Activated CD4-positive, alpha-beta T cell treated with anti-CD3 and anti-CD28 coated beads for 36 hours (primary cell): Measurements from ENCODE around the gene TTLL7. TPM values are rescaled to one million over a fixed set of nuclear protein-coding genes. Genes with fewer than 3 reads are reported as not detected.

Experiments
- ATAC-seq: fragments of 200-7000 bp; cut with Tn5 transposase; one replicate; pipeline ENCODE4 v1.10.0; 2021; ENCODE audit warnings: mild to moderate bottlenecking, moderate library complexity
- CTCF ChIA-PET: fragments of 350-600 bp; sonication (Branson Sonifier 250); formaldehyde crosslinking; loops from one replicate; lab custom pipeline; 2021; ENCODE audit warnings: antibody characterized with exemption; lab: Charles Lee
- POLR2A ChIA-PET: fragments of 350-600 bp; sonication (Branson Sonifier 250); formaldehyde crosslinking; loops from one replicate; lab custom pipeline; 2021; ENCODE audit warnings: antibody characterized with exemption, inconsistent platforms; lab: Charles Lee
- DNase-seq: peaks from one replicate; pipeline ENCODE4 v3.0.0-alpha.2; 2020
- H3K27ac Mint-ChIP-seq: one replicate; pipeline ENCODE4 v1.8.0; 2021; ENCODE audit warnings: mixed read lengths
- H3K27me3 Mint-ChIP-seq: one replicate; pipeline ENCODE4 v1.8.0; 2021; ENCODE audit warnings: mixed read lengths
- H3K36me3 Mint-ChIP-seq: one replicate; pipeline ENCODE4 v1.8.0; 2021; ENCODE audit warnings: low read depth, mixed read lengths
- H3K4me1 Mint-ChIP-seq: one replicate; pipeline ENCODE4 v1.8.0; 2021; ENCODE audit warnings: mixed read lengths
- H3K4me3 Mint-ChIP-seq: one replicate; pipeline ENCODE4 v1.8.0; 2021; ENCODE audit warnings: mild to moderate bottlenecking, moderate library complexity, mixed read lengths
- H3K9me3 Mint-ChIP-seq: one replicate; pipeline ENCODE4 v1.8.0; 2021; ENCODE audit warnings: low read depth, mixed read lengths
- intact Hi-C, 2 experiments: fragments of 100-400 bp; cut with DNase I in 1 of 2; cut with micrococcal nuclease in 1 of 2; formaldehyde crosslinking; loops; one replicate each; pipeline versions ENCODE4 v1.14.2 to v1.15.1; 2022 to 2024; cut with DNase I, micrococcal nuclease
- total RNA-seq, 2 experiments: library from RNA; stranded (reverse); gene quantifications; one replicate each; pipeline ENCODE4 v1.2.3, GENCODE V29; 2021

Gene TTLL7
- total RNA-seq: 1 to 10 TPM; 1.4 to 2.6 TPM

- ChIA-PET POLR2A (no interaction called here), CTCF (no interaction called here)
- Mint-ChIP-seq H3K27me3 (peaks cover 62% of the 10 kb centered on the region), H3K4me3 (peak within 1 kb of the TSS; percentile 77), H3K27ac (peak within 1 kb of the TSS; percentile 49), H3K36me3 (no peaks in the 10 kb centered on the region), H3K4me1 (peaks cover 12% of the 10 kb centered on the region), H3K9me3 (no peaks in the 10 kb centered on the region)
- ATAC-seq (peak; percentile 79), DNase-seq (peak; percentile 79)
- intact Hi-C loops: loop anchor here (1.0 to 5.0 kb wide), 4 partner anchors 80 to 624 kb away; no protein-coding TSS in a partner anchor
These were observed at the start of gene TTLL7 for GRCh38 chr1:83998498-83999315. TTLL7 (minus strand) TSS chr1:83999132; CDS start chr1:83952211, 46,921 bp downstream.

GRCh38 chr1:84042461-84042860 lies 43.5 kb upstream of the TTLL7 start:
- no peaks in the 10 kb centered on the region for H3K9me3 Mint-ChIP-seq
- intact Hi-C loops: loop anchor here in 1 of 2 experiments (2.0 kb wide), 1 partner anchor 16 kb away; no protein-coding TSS in a partner anchor
- H3K36me3 Mint-ChIP-seq: no peaks in the 10 kb centered on the region
- ChIA-PET CTCF (interaction anchor here (0.5 to 0.9 kb wide), 3 partner anchors 137 to 714 kb away, joined by 3 to 5 read pairs (median 4); no protein-coding TSS in a partner anchor), POLR2A (no interaction called here)
- no peak for DNase-seq
- no peak overlapping the region for H3K4me3 Mint-ChIP-seq
- H3K27ac Mint-ChIP-seq: no peak overlapping the region
- no peaks in the 10 kb centered on the region for H3K4me1 Mint-ChIP-seq
- peaks cover 5% of the 10 kb centered on the region for H3K27me3 Mint-ChIP-seq
- no peak for ATAC-seq

GRCh38 chr1:84037758-84038611 lies 39.1 kb upstream of the TTLL7 start:
- no peak for ATAC-seq
- peaks cover 10% of the 10 kb centered on the region for H3K27me3 Mint-ChIP-seq
- DNase-seq: no peak
- no peak overlapping the region for H3K27ac Mint-ChIP-seq
- no peaks in the 10 kb centered on the region for H3K4me1 Mint-ChIP-seq
- intact Hi-C loops: loop anchor here in 1 of 2 experiments (5.0 kb wide), 1 partner anchor 34 kb away; no protein-coding TSS in a partner anchor
- H3K4me3 Mint-ChIP-seq: no peak overlapping the region
- H3K9me3 Mint-ChIP-seq: no peaks in the 10 kb centered on the region
- ChIA-PET CTCF (no interaction called here), POLR2A (no interaction called here)
- no peaks in the 10 kb centered on the region for H3K36me3 Mint-ChIP-seq

- no peak for ATAC-seq
- intact Hi-C loops: no loop called here
- Mint-ChIP-seq H3K36me3 (no peaks in the 10 kb centered on the region), H3K4me3 (no peak overlapping the region), H3K4me1 (no peaks in the 10 kb centered on the region), H3K9me3 (no peaks in the 10 kb centered on the region), H3K27me3 (peaks cover 9% of the 10 kb centered on the region), H3K27ac (no peak overlapping the region)
- ChIA-PET CTCF (no interaction called here), POLR2A (no interaction called here)
- no peak for DNase-seq
These were observed 32.9 kb upstream of the TTLL7 start for GRCh38 chr1:84031802-84032327.

- ATAC-seq: no peak
- Mint-ChIP-seq H3K4me3 (no peak overlapping the region), H3K27ac (no peak overlapping the region), H3K27me3 (peaks cover 2% of the 10 kb centered on the region), H3K36me3 (no peaks in the 10 kb centered on the region), H3K4me1 (no peaks in the 10 kb centered on the region), H3K9me3 (peaks cover under 1% of the 10 kb centered on the region)
- DNase-seq: no peak
- ChIA-PET CTCF (no interaction called here), POLR2A (no interaction called here)
- intact Hi-C loops: loop anchor here in 1 of 2 experiments (2.0 kb wide), 1 partner anchor 15 kb away; no protein-coding TSS in a partner anchor
These were observed 28.4 kb upstream of the TTLL7 start for GRCh38 chr1:84027368-84027767.

GRCh38 chr1:84025966-84026365 lies 27.0 kb upstream of the TTLL7 start:
- intact Hi-C loops: loop anchor here in 1 of 2 experiments (2.0 kb wide), 1 partner anchor 17 kb away; no protein-coding TSS in a partner anchor
- ATAC-seq (no peak), DNase-seq (no peak)
- Mint-ChIP-seq H3K27me3 (peaks cover 4% of the 10 kb centered on the region), H3K27ac (no peak overlapping the region), H3K9me3 (peaks cover 8% of the 10 kb centered on the region), H3K4me1 (no peaks in the 10 kb centered on the region), H3K36me3 (no peaks in the 10 kb centered on the region), H3K4me3 (no peak overlapping the region)
- ChIA-PET CTCF (no interaction called here), POLR2A (no interaction called here)

- ChIA-PET CTCF (interaction anchor here (0.7 to 0.9 kb wide), 2 partner anchors 13 to 97 kb away, joined by 3 read pairs; no protein-coding TSS in a partner anchor), POLR2A (no interaction called here)
- no peak for ATAC-seq
- Mint-ChIP-seq H3K4me3 (no peak overlapping the region), H3K27ac (no peak overlapping the region), H3K36me3 (no peaks in the 10 kb centered on the region), H3K9me3 (peaks cover 8% of the 10 kb centered on the region), H3K27me3 (peaks cover 5% of the 10 kb centered on the region), H3K4me1 (no peaks in the 10 kb centered on the region)
- DNase-seq: no peak
- intact Hi-C loops: no loop called here
These were observed 22.9 kb upstream of the TTLL7 start for GRCh38 chr1:84021822-84022221.

- Mint-ChIP-seq H3K4me1 (no peaks in the 10 kb centered on the region), H3K27me3 (peaks cover 5% of the 10 kb centered on the region), H3K9me3 (peaks cover 8% of the 10 kb centered on the region), H3K4me3 (no peak overlapping the region), H3K27ac (no peak overlapping the region), H3K36me3 (no peaks in the 10 kb centered on the region)
- DNase-seq (no peak), ATAC-seq (no peak)
- POLR2A ChIA-PET: no interaction called here
- CTCF ChIA-PET: no interaction called here
- intact Hi-C loops: no loop called here
These were observed 21.2 kb upstream of the TTLL7 start for GRCh38 chr1:84020151-84020550.

- DNase-seq (no peak), ATAC-seq (no peak)
- Mint-ChIP-seq H3K4me3 (no peak overlapping the region), H3K4me1 (no peaks in the 10 kb centered on the region), H3K27ac (no peak overlapping the region), H3K9me3 (peaks cover 8% of the 10 kb centered on the region), H3K36me3 (no peaks in the 10 kb centered on the region), H3K27me3 (peaks cover 5% of the 10 kb centered on the region)
- intact Hi-C loops: no loop called here
- ChIA-PET CTCF (no interaction called here), POLR2A (no interaction called here)
These were observed 20.3 kb upstream of the TTLL7 start for GRCh38 chr1:84019217-84019616.

GRCh38 chr1:84013708-84014107 lies 14.8 kb upstream of the TTLL7 start:
- no peaks in the 10 kb centered on the region for H3K36me3 Mint-ChIP-seq
- DNase-seq (no peak), ATAC-seq (no peak)
- no peaks in the 10 kb centered on the region for H3K9me3 Mint-ChIP-seq
- no peak overlapping the region for H3K27ac Mint-ChIP-seq
- H3K4me1 Mint-ChIP-seq: no peaks in the 10 kb centered on the region
- H3K27me3 Mint-ChIP-seq: peaks cover 11% of the 10 kb centered on the region
- ChIA-PET POLR2A (no interaction called here), CTCF (no interaction called here)
- intact Hi-C loops: no loop called here
- H3K4me3 Mint-ChIP-seq: no peak overlapping the region

GRCh38 chr1:84012018-84012417 lies 13.1 kb upstream of the TTLL7 start:
- Mint-ChIP-seq H3K4me1 (no peaks in the 10 kb centered on the region), H3K27ac (no peak overlapping the region), H3K36me3 (no peaks in the 10 kb centered on the region), H3K4me3 (no peak overlapping the region), H3K27me3 (peaks cover 13% of the 10 kb centered on the region), H3K9me3 (no peaks in the 10 kb centered on the region)
- DNase-seq (no peak), ATAC-seq (no peak)
- intact Hi-C loops: no loop called here
- CTCF ChIA-PET: no interaction called here
- POLR2A ChIA-PET: no interaction called here
